Peyer's patch (tissue), 4 donors: ENCODE data around the gene C10orf67.

Experiments used
- POLR2A ChIP-seq, 2 donors: fragments of 450-650 bp; IDR thresholded peaks; one replicate each; pipeline ENCODE4 v1.5.1; 2017; ENCODE audit warnings: antibody characterized with exemption in 2 of 2, mild to moderate bottlenecking in 2 of 2, moderate library complexity in 2 of 2
- TF ChIP-seq, protein P1 (sequence below), 6 experiments: fragments of 450-650 bp in 4 of 6; fragments of 200-600 bp in 2 of 6; sonication (generic) in 1 of 6; IDR thresholded peaks; one replicate each; pipeline ENCODE4 v1.5.1; 2017 to 2019; ENCODE audit warnings: antibody characterized with exemption in 6 of 6, mild to moderate bottlenecking in 3 of 6, moderate library complexity in 1 of 6

DNA sequence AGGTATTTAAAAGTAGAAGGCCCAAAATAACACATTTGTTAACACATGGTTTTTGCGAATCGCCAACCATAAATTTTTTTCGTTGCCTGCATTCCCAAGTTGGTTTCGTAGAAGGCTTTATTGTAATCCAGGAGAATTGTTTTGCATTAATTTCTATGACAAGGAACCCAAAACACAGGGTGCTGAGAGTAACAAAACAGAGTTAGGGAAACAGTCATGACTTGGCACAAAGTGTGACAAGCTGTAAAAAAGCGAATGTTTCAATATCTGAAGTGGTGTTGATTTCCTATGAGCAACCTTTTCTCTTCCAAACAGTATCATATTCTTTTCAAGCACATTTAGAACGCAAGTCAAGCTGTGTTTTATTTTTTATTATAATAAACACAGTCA, 63.6 kb downstream of the C10orf67 start:
- TF ChIP-seq, protein P1, sequence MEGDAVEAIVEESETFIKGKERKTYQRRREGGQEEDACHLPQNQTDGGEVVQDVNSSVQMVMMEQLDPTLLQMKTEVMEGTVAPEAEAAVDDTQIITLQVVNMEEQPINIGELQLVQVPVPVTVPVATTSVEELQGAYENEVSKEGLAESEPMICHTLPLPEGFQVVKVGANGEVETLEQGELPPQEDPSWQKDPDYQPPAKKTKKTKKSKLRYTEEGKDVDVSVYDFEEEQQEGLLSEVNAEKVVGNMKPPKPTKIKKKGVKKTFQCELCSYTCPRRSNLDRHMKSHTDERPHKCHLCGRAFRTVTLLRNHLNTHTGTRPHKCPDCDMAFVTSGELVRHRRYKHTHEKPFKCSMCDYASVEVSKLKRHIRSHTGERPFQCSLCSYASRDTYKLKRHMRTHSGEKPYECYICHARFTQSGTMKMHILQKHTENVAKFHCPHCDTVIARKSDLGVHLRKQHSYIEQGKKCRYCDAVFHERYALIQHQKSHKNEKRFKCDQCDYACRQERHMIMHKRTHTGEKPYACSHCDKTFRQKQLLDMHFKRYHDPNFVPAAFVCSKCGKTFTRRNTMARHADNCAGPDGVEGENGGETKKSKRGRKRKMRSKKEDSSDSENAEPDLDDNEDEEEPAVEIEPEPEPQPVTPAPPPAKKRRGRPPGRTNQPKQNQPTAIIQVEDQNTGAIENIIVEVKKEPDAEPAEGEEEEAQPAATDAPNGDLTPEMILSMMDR (IDR thresholded peaks at IDR 0.05) = no peak
- no peak for TF ChIP-seq POLR2A (IDR thresholded peaks at IDR 0.05)
